Glomerular visceral epithelial cell (primary cell): ENCODE data around the gene KCND1.

Source experiments
- DNase-seq: peaks from one replicate; pipeline ENCODE4 v3.0.0-alpha.2; 2016; ENCODE audit errors: extremely low spot score

KCND1 gene

GRCh38 chrX:48938721-48939425, 32.8 kb downstream of the KCND1 start:
- no peak for DNase-seq

- DNase-seq = peak; percentile 52
Observed at GRCh38 chrX:48937054-48937907, 34.4 kb downstream of the KCND1 start.

- no peak for DNase-seq
Observed at GRCh38 chrX:48936429-48937053, 35.1 kb downstream of the KCND1 start.

- DNase-seq = no peak
Observed at GRCh38 chrX:48935301-48935670, 36.4 kb downstream of the KCND1 start.

- no peak for DNase-seq
Observed at GRCh38 chrX:48934581-48935300, 36.9 kb downstream of the KCND1 start.

GRCh38 chrX:48933757-48934156, 37.9 kb downstream of the KCND1 start:
- no peak for DNase-seq

- DNase-seq = no peak
Observed at GRCh38 chrX:48927736-48928382, 43.8 kb downstream of the KCND1 start.

- DNase-seq = no peak
Observed at GRCh38 chrX:48927123-48927522, 44.5 kb downstream of the KCND1 start.

- no peak for DNase-seq
Observed at GRCh38 chrX:48924270-48924669, 47.4 kb downstream of the KCND1 start.

- DNase-seq = no peak
Observed at GRCh38 chrX:48923771-48924170, 47.9 kb downstream of the KCND1 start.

GRCh38 chrX:48920718-48921104, 50.9 kb downstream of the KCND1 start:
- DNase-seq = no peak

- no peak for DNase-seq
Observed at GRCh38 chrX:48919947-48920717, 51.5 kb downstream of the KCND1 start.

GRCh38 chrX:48919360-48919841, 52.2 kb downstream of the KCND1 start:
- no peak for DNase-seq

GRCh38 chrX:48918643-48919340, 52.9 kb downstream of the KCND1 start, which contains the start of gene PIM2:
Gene PIM2, minus strand, starts transcription at chrX:48919024. Its CDS starts 190 bp downstream, at chrX:48918834.
- peak; percentile 92 for DNase-seq

GRCh38 chrX:48918301-48918642, 53.4 kb downstream of the KCND1 start:
- DNase-seq = no peak

- DNase-seq = peak; percentile 86
Observed at GRCh38 chrX:48917139-48918001, 54.3 kb downstream of the KCND1 start.

GRCh38 chrX:48914593-48915493, 56.8 kb downstream of the KCND1 start:
- DNase-seq = no peak
